ENCODE results near the gene EMP3.

DNA sequence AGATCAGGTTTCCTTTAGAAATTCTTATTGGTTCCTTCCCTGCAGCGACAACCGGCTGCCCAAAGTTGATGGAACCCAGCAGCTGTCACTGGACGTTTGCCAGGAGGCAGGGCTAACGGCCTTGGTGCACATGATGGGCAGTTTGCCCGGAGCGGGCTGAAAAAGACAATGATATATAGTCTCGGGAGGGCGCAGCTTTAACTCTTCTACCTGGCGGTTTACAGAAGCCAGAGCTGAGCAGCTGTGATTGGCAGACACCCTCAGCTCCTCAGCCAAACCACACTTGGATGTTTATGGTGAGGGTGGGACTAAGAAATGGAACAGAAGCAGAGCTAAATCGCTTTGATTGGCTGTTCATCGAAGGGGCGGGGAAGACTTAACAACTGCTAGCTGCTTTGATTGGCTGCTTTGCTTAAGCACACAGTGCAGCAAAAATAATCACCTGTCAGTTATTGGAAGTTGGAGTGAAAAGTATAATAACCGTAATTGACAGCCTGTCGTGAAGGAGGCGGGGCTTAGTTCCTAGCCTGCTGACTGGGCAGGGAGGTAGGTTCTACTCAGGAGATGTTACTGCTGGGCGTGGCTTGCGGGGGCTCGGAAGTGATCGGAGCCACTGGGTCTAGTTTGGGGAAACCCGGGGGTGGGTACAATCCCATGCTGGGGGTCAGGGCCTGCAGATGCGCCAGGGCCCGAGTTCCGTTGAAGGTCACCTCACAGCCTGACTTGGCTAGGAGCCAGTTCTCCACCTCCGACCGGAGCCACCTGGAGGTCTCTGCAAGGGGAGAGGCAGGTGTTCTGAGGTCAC, 7.5 kb downstream of the EMP3 start:
- TF ChIP-seq, protein P1, sequence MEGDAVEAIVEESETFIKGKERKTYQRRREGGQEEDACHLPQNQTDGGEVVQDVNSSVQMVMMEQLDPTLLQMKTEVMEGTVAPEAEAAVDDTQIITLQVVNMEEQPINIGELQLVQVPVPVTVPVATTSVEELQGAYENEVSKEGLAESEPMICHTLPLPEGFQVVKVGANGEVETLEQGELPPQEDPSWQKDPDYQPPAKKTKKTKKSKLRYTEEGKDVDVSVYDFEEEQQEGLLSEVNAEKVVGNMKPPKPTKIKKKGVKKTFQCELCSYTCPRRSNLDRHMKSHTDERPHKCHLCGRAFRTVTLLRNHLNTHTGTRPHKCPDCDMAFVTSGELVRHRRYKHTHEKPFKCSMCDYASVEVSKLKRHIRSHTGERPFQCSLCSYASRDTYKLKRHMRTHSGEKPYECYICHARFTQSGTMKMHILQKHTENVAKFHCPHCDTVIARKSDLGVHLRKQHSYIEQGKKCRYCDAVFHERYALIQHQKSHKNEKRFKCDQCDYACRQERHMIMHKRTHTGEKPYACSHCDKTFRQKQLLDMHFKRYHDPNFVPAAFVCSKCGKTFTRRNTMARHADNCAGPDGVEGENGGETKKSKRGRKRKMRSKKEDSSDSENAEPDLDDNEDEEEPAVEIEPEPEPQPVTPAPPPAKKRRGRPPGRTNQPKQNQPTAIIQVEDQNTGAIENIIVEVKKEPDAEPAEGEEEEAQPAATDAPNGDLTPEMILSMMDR (IDR thresholded peaks at IDR 0.05) = no peak
- TF ChIP-seq POLR2A (IDR thresholded peaks at IDR 0.05) = peak; percentile 7 to 77

All from thyroid gland (tissue), 4 donors.